H1 (cell line): ENCODE data around the gene ULK2. TPM values are rescaled to one million over a fixed set of nuclear protein-coding genes. Genes with fewer than 3 reads are reported as not detected.
A peak's percentile ranks its signal among the peaks of the same experiment; 100 is the strongest.

Source experiments
- CTCF ChIA-PET: fragments of 300-600 bp; sonication (Branson Sonifier 250); formaldehyde crosslinking; loops from one replicate; lab custom pipeline; 2021; ENCODE audit not compliant: partially characterized antibody; lab: Charles Lee
- POLR2A ChIA-PET: fragments of 300-600 bp; sonication (Branson Sonifier 250); formaldehyde crosslinking; loops from one replicate; lab custom pipeline; 2021; ENCODE audit warnings: inconsistent platforms; ENCODE audit not compliant: partially characterized antibody; lab: Charles Lee
- DNase-seq, 2 experiments: peaks; one replicate each; pipeline versions ENCODE4 v3.0.0 to v3.0.0-alpha.2; 2010 to 2022; ENCODE audit warnings: low spot score in 2 of 2, low read depth in 1 of 2, mixed read lengths in 1 of 2
- FAIRE-seq: peaks from 2 replicates; lab custom pipeline; 2011; peaks lifted over from hg19 to GRCh38; lab: Jason Lieb, UNC
- H2AFZ ChIP-seq: 2 replicates; pipeline ENCODE4 v1.8.1; 2012; ENCODE audit warnings: low read length, inconsistent platforms
- H2AK5ac ChIP-seq: 2 replicates; pipeline ENCODE4 v1.6.1; 2013; ENCODE audit warnings: low read depth, low read length
- H2BK120ac ChIP-seq: replicated peaks from 2 replicates; pipeline ENCODE3; 2013; ENCODE audit warnings: low read depth, low read length, inconsistent platforms
- H2BK12ac ChIP-seq: 2 replicates; pipeline ENCODE4 v1.6.1; 2013; ENCODE audit warnings: low read depth, low read length
- H2BK15ac ChIP-seq: 2 replicates; pipeline ENCODE4 v1.6.1; 2013; ENCODE audit warnings: low read length
- H2BK20ac ChIP-seq: 2 replicates; pipeline ENCODE4 v1.6.1; 2013; ENCODE audit warnings: low read length
- H2BK5ac ChIP-seq: 2 replicates; pipeline ENCODE4 v1.6.1; 2013; ENCODE audit warnings: low read depth, low read length
- H3K14ac ChIP-seq: 2 replicates; pipeline ENCODE4 v1.6.1; 2013; ENCODE audit warnings: inconsistent platforms; ENCODE audit not compliant: insufficient read length
- H3K18ac ChIP-seq: 2 replicates; pipeline ENCODE4 v1.6.1; 2013; ENCODE audit warnings: low read length; ENCODE audit errors: extremely low read depth
- H3K23ac ChIP-seq: 2 replicates; pipeline ENCODE4 v1.6.1; 2013; ENCODE audit warnings: inconsistent platforms; ENCODE audit not compliant: insufficient read length
- H3K23me2 ChIP-seq: 2 replicates; pipeline ENCODE4 v1.6.1; 2013; ENCODE audit warnings: low read depth, low read length
- H3K27ac ChIP-seq: 2 replicates; pipeline ENCODE4 v1.6.1; 2011; ENCODE audit warnings: low read depth, low read length, inconsistent platforms
- H3K27me3 ChIP-seq, 4 experiments: replicated peaks in 1 of 4; 1 replicate in 1 of 4; 2 replicates in 3 of 4; pipeline versions ENCODE4 v1.6.1 to v1.8.1; 2011 to 2013; ENCODE audit warnings: low read length in 3 of 4, mild to moderate bottlenecking in 3 of 4, inconsistent platforms in 2 of 4, mixed read lengths in 2 of 4, moderate library complexity in 1 of 4; ENCODE audit not compliant: control insufficient read depth in 3 of 4, insufficient read depth in 3 of 4; ENCODE audit errors: extremely low read depth in 1 of 4
- H3K36me3 ChIP-seq, 4 experiments: 2 replicates each; pipeline versions ENCODE4 v1.6.1 to v1.8.1; 2011 to 2013; ENCODE audit warnings: mild to moderate bottlenecking in 4 of 4, low read length in 3 of 4, moderate library complexity in 2 of 4, control low read depth in 1 of 4, inconsistent platforms in 1 of 4; ENCODE audit not compliant: insufficient read depth in 4 of 4, control insufficient read depth in 2 of 4
- H3K4ac ChIP-seq: replicated peaks from 2 replicates; pipeline ENCODE3; 2013; ENCODE audit warnings: low read length, low read depth, mixed read lengths, inconsistent platforms; ENCODE audit not compliant: insufficient read length
- H3K4me1 ChIP-seq, 4 experiments: replicated peaks in 1 of 4; 1 replicate in 1 of 4; 2 replicates in 3 of 4; pipeline versions ENCODE4 v1.6.1 to v1.8.1; 2011 to 2013; ENCODE audit warnings: low read length in 3 of 4, inconsistent platforms in 2 of 4, mixed read lengths in 1 of 4; ENCODE audit not compliant: insufficient read depth in 4 of 4, control insufficient read depth in 3 of 4
- H3K4me2 ChIP-seq, 2 experiments: 2 replicates each; pipeline versions ENCODE4 v1.6.1 to v1.8.1; 2011 to 2013; ENCODE audit warnings: low read depth in 2 of 2, low read length in 2 of 2, control low read depth in 1 of 2, inconsistent platforms in 1 of 2, mild to moderate bottlenecking in 1 of 2; ENCODE audit not compliant: insufficient read depth in 1 of 2
- H3K4me3 ChIP-seq, 4 experiments: fragments of 200-600, 300-600 bp in 1 of 4; sonication (generic), shearing (Covaris generic), sonication (Bioruptor Twin) in 1 of 4; 2 replicates each; pipeline versions ENCODE4 v1.5.1 to v1.8.1; 2011 to 2016; ENCODE audit warnings: low read length in 4 of 4, low read depth in 3 of 4, control low read depth in 2 of 4, inconsistent platforms in 2 of 4, mild to moderate bottlenecking in 2 of 4, mixed read lengths in 1 of 4, moderate library complexity in 1 of 4; ENCODE audit not compliant: insufficient read depth in 2 of 4; ENCODE audit errors: extremely low read depth in 1 of 4
- H3K56ac ChIP-seq: replicated peaks from 2 replicates; pipeline ENCODE3; 2013; ENCODE audit warnings: low read depth, mild to moderate bottlenecking, mixed read lengths, low read length, inconsistent platforms; ENCODE audit not compliant: insufficient read length
- H3K79me1 ChIP-seq: 2 replicates; pipeline ENCODE4 v1.6.1; 2013; ENCODE audit warnings: low read depth, low read length, control low read depth
- H3K79me2 ChIP-seq, 2 experiments: 2 replicates each; pipeline versions ENCODE4 v1.6.1 to v1.8.1; 2012 to 2013; ENCODE audit warnings: low read length in 2 of 2, mild to moderate bottlenecking in 2 of 2, inconsistent platforms in 1 of 2; ENCODE audit not compliant: insufficient read depth in 2 of 2, control insufficient read depth in 1 of 2
- H3K9ac ChIP-seq, 4 experiments: replicated peaks in 1 of 4; 1 replicate in 1 of 4; 2 replicates in 3 of 4; pipeline versions ENCODE4 v1.6.1 to v1.8.1; 2011 to 2013; ENCODE audit warnings: low read depth in 3 of 4, low read length in 3 of 4, control low read depth in 2 of 4, mild to moderate bottlenecking in 2 of 4, moderate library complexity in 2 of 4, inconsistent platforms in 1 of 4; ENCODE audit errors: extremely low read depth in 1 of 4
- H3K9me3 ChIP-seq, 2 experiments: 2 replicates each; pipeline versions ENCODE4 v1.6.1 to v1.8.1; 2012 to 2013; ENCODE audit warnings: mild to moderate bottlenecking in 2 of 2, moderate library complexity in 2 of 2, control low read depth in 1 of 2, inconsistent platforms in 1 of 2, low read depth in 1 of 2, low read length in 1 of 2, mixed read lengths in 1 of 2; ENCODE audit not compliant: insufficient read depth in 2 of 2
- H4K20me1 ChIP-seq, 2 experiments: replicated peaks in 1 of 2; 2 replicates each; pipeline versions ENCODE3 to v1.8.1; 2011 to 2013; ENCODE audit warnings: inconsistent platforms in 2 of 2, low read length in 2 of 2, mild to moderate bottlenecking in 1 of 2; ENCODE audit not compliant: insufficient read depth in 2 of 2, control insufficient read depth in 1 of 2
- H4K5ac ChIP-seq: 2 replicates; pipeline ENCODE4 v1.6.1; 2013; ENCODE audit warnings: low read length, low read depth, mixed read lengths, inconsistent platforms; ENCODE audit not compliant: insufficient read length
- H4K8ac ChIP-seq: 2 replicates; pipeline ENCODE4 v1.8.0; 2013; ENCODE audit warnings: mild to moderate bottlenecking, moderate library complexity, low read length, inconsistent platforms; ENCODE audit not compliant: insufficient read depth; ENCODE audit errors: extremely low read depth
- H4K91ac ChIP-seq: replicated peaks from 2 replicates; pipeline ENCODE3; 2013; ENCODE audit warnings: low read length, mixed read lengths, inconsistent platforms; ENCODE audit not compliant: insufficient read length
- CTCF ChIP-seq, 3 experiments: IDR thresholded peaks; 1 replicate in 2 of 3; 2 replicates in 1 of 3; pipeline versions ENCODE4 v1.5.1 to v1.6.1; 2011; ENCODE audit warnings: low read length in 3 of 3, mild to moderate bottlenecking in 3 of 3, inconsistent platforms in 2 of 3, low read depth in 1 of 3, moderate library complexity in 1 of 3; ENCODE audit not compliant: insufficient read depth in 1 of 3; ENCODE audit errors: control extremely low read depth in 1 of 3
- JUN ChIP-seq: IDR thresholded peaks from 2 replicates; pipeline ENCODE4 v1.6.1; 2011; ENCODE audit warnings: low read depth, mild to moderate bottlenecking, improper control_type of control experiment, low read length
- RAD21 ChIP-seq, 2 experiments: IDR thresholded peaks in 1 of 2; conservative IDR thresholded peaks in 1 of 2; 2 replicates each; pipeline ENCODE4 v1.6.1; 2011; ENCODE audit warnings: low read depth in 2 of 2, low read length in 2 of 2, improper control_type of control experiment in 1 of 2, inconsistent platforms in 1 of 2, mild to moderate bottlenecking in 1 of 2, moderate library complexity in 1 of 2
- WGBS, 2 experiments: shearing (Covaris generic) in 1 of 2; methylation state at CpG; one replicate each; pipeline versions ENCODE4 v1.1.6 to v1.1.7; 2013 to 2015; ENCODE audit warnings: low lambda C conversion rate in 2 of 2, mixed read lengths in 2 of 2, inconsistent platforms in 1 of 2, low coverage in 1 of 2, missing lambda C conversion rate in 1 of 2; ENCODE audit not compliant: insufficient replicate concordance in 2 of 2, insufficient coverage in 1 of 2, insufficient read length in 1 of 2; ENCODE audit errors: extremely low coverage in 1 of 2, missing lambda C conversion rate in 1 of 2; 5-methylcytosine and 5-hydroxymethylcytosine counted together
- polyA plus RNA-seq, 7 experiments: library from polyadenylated mRNA; depleted of rRNA in 3 of 7; stranded (reverse) in 5 of 7; unstranded in 2 of 7; fragments of >200 nt in 5 of 7; fragments of 200-250 nt in 2 of 7; gene quantifications; 1 replicate in 5 of 7; 2 replicates in 1 of 7; 4 replicates in 1 of 7; pipeline versions ENCODE4 v1.2.1 to v1.2.3, GENCODE V29; 2011 to 2013; ENCODE audit warnings: missing spikeins in 2 of 7, mixed read lengths in 2 of 7
- total RNA-seq: library from RNA; stranded (reverse); fragmentation: NEBNext Ultra II Directional; extraction: Animal tissue kit (Norgen Biotek cat#: 25700); gene quantifications from 2 replicates; pipeline ENCODE4 v1.2.1, GENCODE V29; 2021

The ULK2 gene
- total and polyA plus RNA-seq, 2 of the 8 experiments (the other 6 are each of a cell fraction or from before 2014, with no cell fraction given): 5.3 to 9.8 TPM

GRCh38 chr17:19773534-19773933, 94.2 kb downstream of the ULK2 start:
- no peak overlapping the region for H4K91ac ChIP-seq
- no peak overlapping the region for H2BK12ac ChIP-seq
- H2BK5ac ChIP-seq: no peak overlapping the region
- no peaks in the 10 kb centered on the region for H3K36me3 ChIP-seq
- H3K56ac ChIP-seq: no peak overlapping the region
- H3K9ac ChIP-seq: no peak overlapping the region
- H3K27me3 ChIP-seq: no peaks in the 10 kb centered on the region; a peak in 1 of 7 replicates
- H2AK5ac ChIP-seq: no peak overlapping the region
- TF ChIP-seq CTCF (IDR thresholded peaks at IDR 0.05; ENCODE audit: control extremely low read depth in 1 of 3, insufficient read depth in 1 of 3, low read depth in 1 of 3, low read length in 3 of 3): peak in 1 of 3 experiments; percentile 11; a peak in 1 of 4 replicates
- 0 out of 4 replicates have a peak, but pooled peaks of 1 of the 2 experiments have one; percentile 12 for TF ChIP-seq RAD21 (IDR thresholded peaks at IDR 0.05 in 1 of 2, conservative IDR thresholded peaks at IDR 0.05 in 1 of 2; ENCODE audit: low read depth in 2 of 2, low read length in 2 of 2)
- TF ChIP-seq JUN: no peak
- H4K8ac ChIP-seq: no peak overlapping the region
- POLR2A ChIA-PET: no interaction called here
- no peak overlapping the region for H2BK15ac ChIP-seq
- no peak overlapping the region for H3K18ac ChIP-seq
- no peak overlapping the region for H3K4me2 ChIP-seq
- H3K4me3 ChIP-seq: no peak overlapping the region
- no peaks in the 10 kb centered on the region for H3K79me1 ChIP-seq
- no peak overlapping the region for H2BK120ac ChIP-seq
- H2AFZ ChIP-seq: no peak overlapping the region
- H3K79me2 ChIP-seq: no peaks in the 10 kb centered on the region
- H3K4me1 ChIP-seq: no peaks in the 10 kb centered on the region
- DNase-seq: peak in 1 of 2 experiments; percentile 44
- no peak overlapping the region for H4K5ac ChIP-seq
- no peak overlapping the region for H3K27ac ChIP-seq
- no peak overlapping the region for H3K4ac ChIP-seq
- WGBS, 2 experiments: 90% methylated on average over 6 of the region's 6 CpGs; no CpG with 5 or more reads in 1 of the 2 experiments
- CTCF ChIA-PET: interaction anchor here (0.6 to 3.2 kb wide), 4 partner anchors 8 to 490 kb away, joined by 3 to 20 read pairs (median 4); no protein-coding TSS in a partner anchor
- no peaks in the 10 kb centered on the region for H4K20me1 ChIP-seq
- FAIRE-seq: no peak
- H3K23me2 ChIP-seq: no peaks in the 10 kb centered on the region
- H3K9me3 ChIP-seq: no peaks in the 10 kb centered on the region
- H2BK20ac ChIP-seq: no peak overlapping the region
- no peak overlapping the region for H3K14ac ChIP-seq
- H3K23ac ChIP-seq: no peak overlapping the region
